ENCODE data around the gene HIPK2.

DNA sequence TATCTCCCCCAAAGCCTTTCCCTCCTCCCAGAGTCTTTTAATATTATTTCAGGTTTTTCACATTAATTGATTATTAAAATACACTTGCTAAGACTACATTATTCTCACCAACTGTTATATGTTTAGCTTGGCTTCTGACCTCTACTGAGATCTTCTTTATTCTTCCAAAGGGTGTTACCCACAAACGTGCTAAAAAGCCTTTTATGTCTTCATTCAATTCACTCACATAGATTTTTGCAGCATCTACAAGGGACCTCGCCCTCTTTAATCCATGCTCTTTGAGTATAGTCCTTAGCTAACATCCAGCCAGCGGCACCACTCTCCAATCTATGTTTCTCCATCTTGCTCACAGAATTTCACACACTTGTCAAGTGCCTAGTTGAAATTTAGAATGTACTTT, 115.9 kb downstream of the HIPK2 start:
- TF ChIP-seq, protein P1, sequence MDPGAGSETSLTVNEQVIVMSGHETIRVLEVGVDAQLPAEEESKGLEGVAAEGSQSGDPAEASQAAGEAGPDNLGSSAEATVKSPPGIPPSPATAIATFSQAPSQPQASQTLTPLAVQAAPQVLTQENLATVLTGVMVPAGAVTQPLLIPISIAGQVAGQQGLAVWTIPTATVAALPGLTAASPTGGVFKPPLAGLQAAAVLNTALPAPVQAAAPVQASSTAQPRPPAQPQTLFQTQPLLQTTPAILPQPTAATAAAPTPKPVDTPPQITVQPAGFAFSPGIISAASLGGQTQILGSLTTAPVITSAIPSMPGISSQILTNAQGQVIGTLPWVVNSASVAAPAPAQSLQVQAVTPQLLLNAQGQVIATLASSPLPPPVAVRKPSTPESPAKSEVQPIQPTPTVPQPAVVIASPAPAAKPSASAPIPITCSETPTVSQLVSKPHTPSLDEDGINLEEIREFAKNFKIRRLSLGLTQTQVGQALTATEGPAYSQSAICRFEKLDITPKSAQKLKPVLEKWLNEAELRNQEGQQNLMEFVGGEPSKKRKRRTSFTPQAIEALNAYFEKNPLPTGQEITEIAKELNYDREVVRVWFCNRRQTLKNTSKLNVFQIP (CRISPR knock-in tag; IDR thresholded peaks at IDR 0.05; ENCODE audit: borderline replicate concordance, low read depth) = no peak
- TF ChIP-seq, protein P2, sequence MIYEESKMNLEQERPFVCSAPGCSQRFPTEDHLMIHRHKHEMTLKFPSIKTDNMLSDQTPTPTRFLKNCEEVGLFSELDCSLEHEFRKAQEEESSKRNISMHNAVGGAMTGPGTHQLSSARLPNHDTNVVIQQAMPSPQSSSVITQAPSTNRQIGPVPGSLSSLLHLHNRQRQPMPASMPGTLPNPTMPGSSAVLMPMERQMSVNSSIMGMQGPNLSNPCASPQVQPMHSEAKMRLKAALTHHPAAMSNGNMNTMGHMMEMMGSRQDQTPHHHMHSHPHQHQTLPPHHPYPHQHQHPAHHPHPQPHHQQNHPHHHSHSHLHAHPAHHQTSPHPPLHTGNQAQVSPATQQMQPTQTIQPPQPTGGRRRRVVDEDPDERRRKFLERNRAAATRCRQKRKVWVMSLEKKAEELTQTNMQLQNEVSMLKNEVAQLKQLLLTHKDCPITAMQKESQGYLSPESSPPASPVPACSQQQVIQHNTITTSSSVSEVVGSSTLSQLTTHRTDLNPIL (CRISPR knock-in tag; IDR thresholded peaks at IDR 0.05; ENCODE audit: low read depth) = no peak
- no peak for TF ChIP-seq CSDC2 (CRISPR knock-in tag; IDR thresholded peaks at IDR 0.05)
- TF ChIP-seq ZFP30 (CRISPR knock-in tag; IDR thresholded peaks at IDR 0.05) = no peak
